Memory B cell (primary cell): ENCODE data around the gene LPAR3.

Experiments
- ATAC-seq: fragments of 150-1000 bp; cut with Tn5 transposase; 2 replicates; pipeline ENCODE4 v1.10.0; 2021; ENCODE audit warnings: low read depth, mild to moderate bottlenecking, moderate library complexity
- DNase-seq, 2 donors: peaks; one replicate each; pipeline ENCODE4 v3.0.0; 2022; ENCODE audit warnings: low spot score in 2 of 2
- H3K27ac Mint-ChIP-seq: one replicate; pipeline ENCODE4 v1.8.0; 2022; ENCODE audit warnings: mild to moderate bottlenecking, moderate library complexity, mixed read lengths
- H3K27me3 Mint-ChIP-seq: one replicate; pipeline ENCODE4 v1.8.0; 2022; ENCODE audit warnings: mixed read lengths
- H3K36me3 Mint-ChIP-seq: one replicate; pipeline ENCODE4 v1.8.0; 2022; ENCODE audit warnings: mild to moderate bottlenecking, mixed read lengths
- H3K4me1 Mint-ChIP-seq: one replicate; pipeline ENCODE4 v1.8.0; 2022; ENCODE audit warnings: mixed read lengths
- H3K4me3 Mint-ChIP-seq: one replicate; pipeline ENCODE4 v1.8.0; 2022; ENCODE audit warnings: mild to moderate bottlenecking, moderate library complexity, mixed read lengths
- H3K9me3 Mint-ChIP-seq: one replicate; pipeline ENCODE4 v1.8.0; 2022; ENCODE audit warnings: mixed read lengths

LPAR3 gene

GRCh38 chr1:84892705-84893618 is at the start of gene LPAR3:
TSS of gene LPAR3 (minus strand) at chr1:84893206. CDS start at chr1:84866120, 27,086 bp downstream.
- no peak for ATAC-seq
- Mint-ChIP-seq H3K27me3 (peaks cover 14% of the 10 kb centered on the region), H3K9me3 (no peaks in the 10 kb centered on the region)

DNA sequence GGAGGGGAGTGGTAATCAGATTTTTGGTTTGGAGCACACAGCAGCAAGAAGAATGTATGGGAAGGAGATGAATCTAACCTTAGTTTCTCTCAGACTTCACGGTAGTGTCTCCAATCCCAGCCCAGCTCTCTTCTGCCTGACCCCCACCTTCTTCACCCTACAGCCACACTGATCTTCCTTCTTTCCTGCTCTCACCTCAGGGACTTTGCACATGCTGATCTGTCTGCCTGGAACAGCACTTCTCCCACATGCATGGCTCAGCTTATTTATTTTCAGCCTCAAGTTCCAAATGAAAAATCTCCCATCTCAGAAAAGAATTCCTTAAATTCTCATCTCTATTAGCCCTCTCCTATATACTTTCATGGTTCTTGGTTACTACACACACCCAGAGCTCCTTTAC is 48.8 kb upstream of the LPAR3 start:
- ATAC-seq (no peak), DNase-seq (no peak)

More at GRCh38 chr1:84892705-84893618, at the start of gene LPAR3:
- Mint-ChIP-seq H3K36me3 (peaks cover 2% of the 10 kb centered on the region), H3K27ac (no peak within 1 kb of the TSS), H3K4me3 (peak within 1 kb of the TSS; percentile 30), H3K4me1 (peaks cover 4% of the 10 kb centered on the region)
- no peak for DNase-seq

GRCh38 chr1:84940481-84940880 is 47.5 kb upstream of the LPAR3 start:
- no peaks in the 10 kb centered on the region for H3K27me3 Mint-ChIP-seq
- no peak overlapping the region for H3K4me3 Mint-ChIP-seq
- ATAC-seq (no peak), DNase-seq (no peak)
- H3K9me3 Mint-ChIP-seq, result no peaks in the 10 kb centered on the region
- peaks cover 15% of the 10 kb centered on the region for H3K36me3 Mint-ChIP-seq
- peaks cover 8% of the 10 kb centered on the region for H3K4me1 Mint-ChIP-seq
- no peak overlapping the region for H3K27ac Mint-ChIP-seq

More for the DNA sequence above, 48.8 kb upstream of the LPAR3 start:
- H3K27ac Mint-ChIP-seq, result peak overlapping the region; percentile 23
- peaks cover 13% of the 10 kb centered on the region for H3K36me3 Mint-ChIP-seq
- no peaks in the 10 kb centered on the region for H3K9me3 Mint-ChIP-seq
- H3K4me1 Mint-ChIP-seq, result peaks cover 7% of the 10 kb centered on the region
- no peaks in the 10 kb centered on the region for H3K27me3 Mint-ChIP-seq
- no peak overlapping the region for H3K4me3 Mint-ChIP-seq

- Mint-ChIP-seq H3K36me3 (peaks cover 15% of the 10 kb centered on the region), H3K9me3 (no peaks in the 10 kb centered on the region), H3K4me1 (peaks cover 8% of the 10 kb centered on the region), H3K27ac (no peak overlapping the region), H3K27me3 (no peaks in the 10 kb centered on the region), H3K4me3 (no peak overlapping the region)
- no peak for DNase-seq
- ATAC-seq, result no peak
Observed at GRCh38 chr1:84939761-84940160, 46.8 kb upstream of the LPAR3 start.

DNA sequence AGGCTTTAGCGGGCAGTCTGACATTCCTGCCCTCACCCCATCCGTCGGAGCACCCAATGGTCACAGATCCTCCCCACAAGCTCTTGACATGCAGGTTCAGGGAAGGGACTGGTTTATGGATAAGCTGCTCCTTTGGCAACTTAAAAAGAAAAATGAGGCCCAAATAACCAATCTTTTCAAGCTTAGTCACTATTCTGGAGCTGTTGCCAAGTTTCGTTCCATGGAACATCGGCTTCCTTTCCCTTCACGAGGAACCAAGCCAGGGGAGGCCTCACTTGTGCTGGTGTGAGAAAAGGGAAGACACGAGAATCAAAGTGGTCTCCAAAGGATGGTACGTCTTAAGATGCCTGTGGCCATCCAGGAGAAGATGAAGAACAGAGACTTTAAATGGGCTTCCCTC is 46.1 kb upstream of the LPAR3 start:
- no peaks in the 10 kb centered on the region for H3K27me3 Mint-ChIP-seq
- peaks cover 15% of the 10 kb centered on the region for H3K36me3 Mint-ChIP-seq
- no peak overlapping the region for H3K27ac Mint-ChIP-seq
- ATAC-seq, result no peak
- DNase-seq, result no peak
- no peak overlapping the region for H3K4me3 Mint-ChIP-seq
- no peaks in the 10 kb centered on the region for H3K9me3 Mint-ChIP-seq
- peaks cover 4% of the 10 kb centered on the region for H3K4me1 Mint-ChIP-seq

DNA sequence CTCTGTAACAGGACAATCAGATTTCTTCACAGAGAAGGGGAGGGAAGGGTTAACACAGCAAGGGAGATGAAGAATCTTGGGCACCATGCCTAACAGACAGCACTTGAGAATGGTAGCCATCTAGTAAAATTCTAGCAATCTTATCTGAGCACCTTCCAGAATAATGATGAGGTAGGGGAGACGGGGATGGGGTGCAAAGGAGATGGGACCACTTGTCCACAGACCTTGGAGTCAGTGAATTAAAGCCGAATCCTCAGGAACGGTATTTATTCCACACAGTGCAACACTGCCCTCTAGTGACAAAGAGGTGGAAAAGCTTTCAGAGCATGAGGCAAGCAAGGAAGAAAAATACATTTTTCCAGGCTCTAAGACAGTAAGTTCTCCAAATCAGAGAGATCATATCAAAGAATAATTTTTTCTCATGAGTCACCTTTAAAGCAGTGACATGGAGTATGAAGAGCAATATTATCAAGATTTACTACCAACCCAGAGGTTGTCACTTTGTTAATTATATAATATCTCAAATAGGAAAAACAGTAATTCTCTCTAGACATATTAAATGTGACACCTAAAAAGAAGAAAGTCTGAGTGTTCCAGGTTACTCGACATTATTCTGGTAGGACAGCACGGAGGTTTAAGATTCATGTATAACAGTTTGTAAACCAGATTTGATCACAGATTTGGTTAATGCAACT is 43.3 kb upstream of the LPAR3 start:
- peaks cover 20% of the 10 kb centered on the region for H3K36me3 Mint-ChIP-seq
- ATAC-seq (no peak), DNase-seq (peak in 1 of 2 donors; percentile 20)
- H3K4me3 Mint-ChIP-seq, result no peak overlapping the region
- H3K27me3 Mint-ChIP-seq, result no peaks in the 10 kb centered on the region
- no peaks in the 10 kb centered on the region for H3K9me3 Mint-ChIP-seq
- peaks cover 4% of the 10 kb centered on the region for H3K4me1 Mint-ChIP-seq
- peak overlapping the region; percentile 26 for H3K27ac Mint-ChIP-seq

- DNase-seq (no peak), ATAC-seq (no peak)
- no peak overlapping the region for H3K27ac Mint-ChIP-seq
- peaks cover 28% of the 10 kb centered on the region for H3K36me3 Mint-ChIP-seq
- H3K4me3 Mint-ChIP-seq, result no peak overlapping the region
- no peaks in the 10 kb centered on the region for H3K9me3 Mint-ChIP-seq
- no peaks in the 10 kb centered on the region for H3K27me3 Mint-ChIP-seq
- peaks cover 4% of the 10 kb centered on the region for H3K4me1 Mint-ChIP-seq
Observed at GRCh38 chr1:84933011-84933611, 40.1 kb upstream of the LPAR3 start.

DNA sequence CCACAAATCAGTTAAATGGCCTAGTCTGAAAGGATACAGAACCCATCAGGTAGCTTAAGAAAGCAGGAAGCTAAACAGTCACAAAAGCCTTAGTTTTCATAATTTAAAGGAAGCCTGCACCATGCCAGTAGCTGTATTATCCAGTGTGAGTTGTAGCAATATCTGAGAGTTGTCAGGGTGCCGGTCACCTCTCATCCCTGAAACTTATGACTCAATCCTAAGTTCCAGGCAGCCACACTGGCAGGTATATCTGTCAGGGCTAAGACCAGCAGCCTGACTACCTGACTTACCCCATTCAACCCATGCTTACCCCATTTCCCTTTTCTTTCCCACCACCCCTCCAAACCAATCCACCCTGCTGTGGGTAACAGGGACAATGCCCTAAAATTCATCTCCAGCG is 37.8 kb upstream of the LPAR3 start:
- H3K36me3 Mint-ChIP-seq, result peaks cover 29% of the 10 kb centered on the region
- no peaks in the 10 kb centered on the region for H3K4me1 Mint-ChIP-seq
- H3K9me3 Mint-ChIP-seq, result no peaks in the 10 kb centered on the region
- DNase-seq (no peak), ATAC-seq (no peak)
- no peaks in the 10 kb centered on the region for H3K27me3 Mint-ChIP-seq
- H3K27ac Mint-ChIP-seq, result no peak overlapping the region
- H3K4me3 Mint-ChIP-seq, result no peak overlapping the region

GRCh38 chr1:84930329-84930728 is 37.3 kb upstream of the LPAR3 start:
- ATAC-seq, result no peak
- no peak overlapping the region for H3K27ac Mint-ChIP-seq
- no peak for DNase-seq
- no peaks in the 10 kb centered on the region for H3K9me3 Mint-ChIP-seq
- no peak overlapping the region for H3K4me3 Mint-ChIP-seq
- no peaks in the 10 kb centered on the region for H3K27me3 Mint-ChIP-seq
- H3K4me1 Mint-ChIP-seq, result no peaks in the 10 kb centered on the region
- H3K36me3 Mint-ChIP-seq, result peaks cover 29% of the 10 kb centered on the region

DNA sequence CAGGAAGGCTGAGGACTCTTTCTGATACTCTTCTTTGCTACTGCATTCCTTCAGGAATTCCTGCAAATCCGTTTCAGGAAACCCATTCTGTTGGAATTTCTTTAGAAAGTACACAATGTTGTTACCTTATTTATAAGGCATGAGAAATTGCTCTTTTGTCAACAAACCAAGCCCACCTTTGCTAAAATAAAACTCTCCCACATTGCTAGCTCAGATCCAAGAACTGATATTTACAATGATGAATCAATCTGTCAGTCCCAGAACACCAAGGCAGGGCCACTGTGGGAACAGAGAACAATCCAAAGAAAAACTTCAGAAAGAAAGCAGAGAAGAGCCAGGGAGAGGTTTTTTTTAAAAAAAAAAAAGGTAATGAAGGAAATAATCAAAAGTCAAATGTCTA is 36.6 kb upstream of the LPAR3 start:
- Mint-ChIP-seq H3K9me3 (no peaks in the 10 kb centered on the region), H3K36me3 (peaks cover 31% of the 10 kb centered on the region), H3K27ac (no peak overlapping the region), H3K27me3 (no peaks in the 10 kb centered on the region), H3K4me1 (no peaks in the 10 kb centered on the region), H3K4me3 (no peak overlapping the region)
- no peak for DNase-seq
- ATAC-seq, result no peak

DNA sequence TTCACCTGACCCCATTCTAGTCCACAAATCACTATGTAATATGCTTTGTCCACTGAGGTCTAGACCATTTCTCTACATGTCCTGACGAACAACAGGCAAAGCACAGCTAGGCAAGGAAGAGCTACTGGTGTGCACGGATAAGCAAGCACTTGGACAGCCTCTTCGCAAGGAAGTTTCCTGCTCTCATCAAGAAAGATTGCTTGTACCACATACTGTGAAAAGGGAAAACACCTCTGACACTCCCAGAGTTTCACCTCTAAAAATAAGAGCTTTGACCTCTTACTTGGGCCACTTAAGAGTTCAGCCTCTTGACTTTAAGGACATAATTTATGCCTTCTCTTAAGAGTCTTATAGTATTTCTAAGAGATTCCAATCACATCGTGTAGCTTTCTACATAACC is 36.0 kb upstream of the LPAR3 start:
- Mint-ChIP-seq H3K27me3 (no peaks in the 10 kb centered on the region), H3K4me3 (no peak overlapping the region), H3K36me3 (peaks cover 31% of the 10 kb centered on the region), H3K4me1 (no peaks in the 10 kb centered on the region), H3K9me3 (no peaks in the 10 kb centered on the region), H3K27ac (no peak overlapping the region)
- ATAC-seq, result no peak
- DNase-seq, result no peak

DNA sequence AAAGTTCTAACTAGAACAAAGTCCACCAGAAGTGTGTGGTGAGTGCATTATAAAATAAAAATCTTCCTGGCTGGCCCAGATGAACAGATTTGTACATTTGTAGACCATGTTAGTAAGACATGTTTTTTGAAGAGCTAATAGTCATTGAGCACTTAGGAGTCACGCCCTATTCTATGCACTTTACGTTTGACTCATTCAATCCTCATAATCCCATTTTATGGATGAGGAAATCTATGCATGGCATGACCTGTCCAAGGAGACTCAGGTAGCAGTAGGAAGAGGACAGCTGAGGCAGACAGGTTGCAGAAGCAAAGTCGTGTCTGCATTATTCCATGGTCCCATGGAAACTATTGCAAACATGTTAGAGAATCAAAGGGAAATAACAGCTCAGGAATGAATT is 30.3 kb upstream of the LPAR3 start:
- Mint-ChIP-seq H3K27me3 (peaks cover 1% of the 10 kb centered on the region), H3K36me3 (peaks cover 16% of the 10 kb centered on the region), H3K9me3 (no peaks in the 10 kb centered on the region), H3K4me1 (peaks cover 5% of the 10 kb centered on the region), H3K4me3 (no peak overlapping the region), H3K27ac (no peak overlapping the region)
- ATAC-seq (no peak), DNase-seq (no peak)

- Mint-ChIP-seq H3K9me3 (no peaks in the 10 kb centered on the region), H3K4me3 (no peak overlapping the region), H3K36me3 (peaks cover 4% of the 10 kb centered on the region), H3K4me1 (peaks cover 5% of the 10 kb centered on the region), H3K27me3 (peaks cover 4% of the 10 kb centered on the region), H3K27ac (no peak overlapping the region)
- no peak for DNase-seq
- no peak for ATAC-seq
Observed at GRCh38 chr1:84920159-84920558, 27.2 kb upstream of the LPAR3 start.

- Mint-ChIP-seq H3K27ac (no peak overlapping the region), H3K9me3 (no peaks in the 10 kb centered on the region), H3K4me3 (no peak overlapping the region), H3K36me3 (peaks cover 3% of the 10 kb centered on the region), H3K27me3 (peaks cover 4% of the 10 kb centered on the region), H3K4me1 (peaks cover 5% of the 10 kb centered on the region)
- DNase-seq (no peak), ATAC-seq (no peak)
Observed at GRCh38 chr1:84919461-84919970, 26.5 kb upstream of the LPAR3 start.
